A172 (cell line): ENCODE measurements around the gene ANXA4. TPM values are rescaled to one million over a fixed set of nuclear protein-coding genes. Genes with fewer than 3 reads are reported as not detected.

ENCODE experiments used
- DNase-seq: peaks from one replicate; pipeline ENCODE4 v3.0.0-alpha.2; 2015; ENCODE audit warnings: low spot score
- total RNA-seq: library from RNA; depleted of rRNA; stranded (reverse); fragments of >200 nt; shearing (Covaris generic); gene quantifications from 2 replicates; pipeline ENCODE4 v1.2.3, GENCODE V29; 2014; rRNA removed

ANXA4 gene
- total RNA-seq, 1 experiment from 2014 or later, result 85.1 TPM

GRCh38 chr2:69844560-69844959 is 102.6 kb downstream of the ANXA4 start:
- no peak for DNase-seq

- DNase-seq, result no peak
Observed at GRCh38 chr2:69846182-69847067, 104.5 kb downstream of the ANXA4 start.

- no peak for DNase-seq
Observed at GRCh38 chr2:69847068-69847828, 105.3 kb downstream of the ANXA4 start.

- no peak for DNase-seq
Observed at GRCh38 chr2:69848186-69848790, 106.4 kb downstream of the ANXA4 start.

GRCh38 chr2:69858261-69858660 is 116.3 kb downstream of the ANXA4 start:
- DNase-seq, result no peak

- DNase-seq, result no peak
Observed at GRCh38 chr2:69863298-69863697, 121.4 kb downstream of the ANXA4 start.

Other genes starting within 250 kb of the ANXA4 start
- 44.7 and 48.1 TPM in 2 replicates for gene AAK1, start 98.4 kb upstream of the ANXA4 start, total RNA-seq
- gene GMCL1, start 87.5 kb downstream of the ANXA4 start, total RNA-seq, result 15.7 and 20.0 TPM in 2 replicates
- gene SNRNP27, start 151.8 kb downstream of the ANXA4 start, total RNA-seq, result 92.3 and 168 TPM in 2 replicates
- gene MXD1, start 173.0 kb downstream of the ANXA4 start, total RNA-seq, result 2.2 TPM in 2 replicates
- gene ASPRV1, start 219.5 kb downstream of the ANXA4 start, total RNA-seq, result 0.10 TPM in 1 of 2 replicates, not detected in the other